GM15510 (cell line): ENCODE measurements around the gene IFNA6.

Source experiments
- POLR2A ChIP-seq: IDR thresholded peaks from 3 replicates; pipeline ENCODE4 v1.6.1; 2011; ENCODE audit warnings: borderline replicate concordance; ENCODE audit not compliant: insufficient read length; ENCODE audit errors: extremely low read depth

Gene IFNA6

GRCh38 chr9:21350787-21351186 is at the start of gene IFNA6:
Gene IFNA6 (minus strand): TSS chr9:21350887. CDS start chr9:21350887, 0 bp downstream.
- no peak for TF ChIP-seq POLR2A

- TF ChIP-seq POLR2A, result no peak
Measured at GRCh38 chr9:21399956-21400355, 49.3 kb upstream of the IFNA6 start.

- no peak for TF ChIP-seq POLR2A
Measured at GRCh38 chr9:21398955-21399489, 48.3 kb upstream of the IFNA6 start.

GRCh38 chr9:21395778-21396717 is 45.4 kb upstream of the IFNA6 start:
- TF ChIP-seq POLR2A, result no peak

GRCh38 chr9:21392270-21392669 is 41.6 kb upstream of the IFNA6 start:
- no peak for TF ChIP-seq POLR2A

GRCh38 chr9:21385131-21385670 is 34.5 kb upstream of the IFNA6 start, which contains the start of gene IFNA2:
Gene IFNA2 (minus strand): TSS chr9:21385398. CDS start chr9:21385329, 69 bp downstream.
- peak; percentile 15 for TF ChIP-seq POLR2A

GRCh38 chr9:21383627-21384026 is 32.9 kb upstream of the IFNA6 start:
- no peak for TF ChIP-seq POLR2A

GRCh38 chr9:21381448-21382339 is 31.0 kb upstream of the IFNA6 start:
- TF ChIP-seq POLR2A, result no peak

GRCh38 chr9:21367957-21368356 is 17.3 kb upstream of the IFNA6 start, which contains the start of gene IFNA13:
Gene IFNA13 (minus strand): TSS chr9:21368057. CDS start chr9:21368010, 47 bp downstream.
- TF ChIP-seq POLR2A, result no peak

GRCh38 chr9:21362287-21362686 is 11.6 kb upstream of the IFNA6 start:
- TF ChIP-seq POLR2A, result no peak

- TF ChIP-seq POLR2A, result no peak
Measured at GRCh38 chr9:21357479-21358460, 7.1 kb upstream of the IFNA6 start.

GRCh38 chr9:21348430-21348970 is 2.2 kb downstream of the IFNA6 start:
- TF ChIP-seq POLR2A, result no peak

- no peak for TF ChIP-seq POLR2A
Measured at GRCh38 chr9:21340735-21341134, 10.0 kb downstream of the IFNA6 start.

- TF ChIP-seq POLR2A, result no peak
Measured at GRCh38 chr9:21336457-21336856, 14.2 kb downstream of the IFNA6 start.
